HL-60 (cell line): ENCODE results near the gene STRN3.

ENCODE experiments used
- DNase-seq, 2 experiments: peaks; one replicate each; pipeline ENCODE4 v3.0.0-alpha.2; 2010 to 2020; ENCODE audit warnings: low read depth in 1 of 2, low spot score in 1 of 2
- H3K27ac ChIP-seq: fragments of 250-450 bp; sonication (Bioruptor Pico); replicated peaks from 2 replicates; pipeline ENCODE4 v1.5.1; 2020; ENCODE audit warnings: mild to moderate bottlenecking, moderate library complexity
- H3K27me3 ChIP-seq: fragments of 250-450 bp; sonication (Bioruptor Pico); 2 replicates; pipeline ENCODE4 v1.5.1; 2021; ENCODE audit warnings: mild to moderate bottlenecking, moderate library complexity; ENCODE audit not compliant: insufficient read depth, poor library complexity, severe bottlenecking
- H3K4me3 ChIP-seq: replicated peaks from 2 replicates; pipeline ENCODE4 v1.5.1; 2011; ENCODE audit warnings: mild to moderate bottlenecking, control low read depth, low read length; ENCODE audit not compliant: insufficient read depth
- GABPA ChIP-seq: IDR thresholded peaks from 2 replicates; pipeline ENCODE4 v1.6.1; 2012; ENCODE audit warnings: low read depth
- POLR2AphosphoS5 ChIP-seq: IDR thresholded peaks from 2 replicates; pipeline ENCODE4 v1.6.1; 2012; ENCODE audit warnings: low read depth
- REST ChIP-seq: IDR thresholded peaks from 2 replicates; pipeline ENCODE4 v1.6.1; 2012; ENCODE audit warnings: low read depth; ENCODE audit not compliant: insufficient replicate concordance
- SPI1 ChIP-seq: IDR thresholded peaks from 2 replicates; pipeline ENCODE4 v1.6.1; 2012; ENCODE audit warnings: low read depth, mild to moderate bottlenecking, borderline replicate concordance
- long read RNA-seq: library from polyadenylated mRNA; unstranded; transcript quantifications from one replicate; pipeline ENCODE4 v2.0.0, GENCODE V29; 2020
- TF ChIP-seq, protein P1 (sequence below): IDR thresholded peaks from one replicate; pipeline ENCODE4 v1.5.1; 2011; ENCODE audit warnings: low read length, control low read depth, inconsistent platforms; ENCODE audit not compliant: insufficient read depth

Gene STRN3
- long read RNA-seq, partial matches to known transcripts, result 1 of 3 reads
- long read RNA-seq, other reads (novel, unspliced or antisense), result 2 of 3 reads

GRCh38 chr14:31026077-31026449, at the start of gene STRN3:
STRN3 (minus strand) TSS chr14:31026379; CDS start chr14:31026185, 194 bp downstream.
- Histone ChIP-seq H3K27me3 (no peaks in the 10 kb centered on the region), H3K4me3 (peak within 1 kb of the TSS; percentile 95), H3K27ac (peak within 1 kb of the TSS; percentile 91)
- no peak for DNase-seq
- TF ChIP-seq REST (no peak), SPI1 (no peak), GABPA (no peak), POLR2AphosphoS5 (no peak)
- TF ChIP-seq, protein P1, sequence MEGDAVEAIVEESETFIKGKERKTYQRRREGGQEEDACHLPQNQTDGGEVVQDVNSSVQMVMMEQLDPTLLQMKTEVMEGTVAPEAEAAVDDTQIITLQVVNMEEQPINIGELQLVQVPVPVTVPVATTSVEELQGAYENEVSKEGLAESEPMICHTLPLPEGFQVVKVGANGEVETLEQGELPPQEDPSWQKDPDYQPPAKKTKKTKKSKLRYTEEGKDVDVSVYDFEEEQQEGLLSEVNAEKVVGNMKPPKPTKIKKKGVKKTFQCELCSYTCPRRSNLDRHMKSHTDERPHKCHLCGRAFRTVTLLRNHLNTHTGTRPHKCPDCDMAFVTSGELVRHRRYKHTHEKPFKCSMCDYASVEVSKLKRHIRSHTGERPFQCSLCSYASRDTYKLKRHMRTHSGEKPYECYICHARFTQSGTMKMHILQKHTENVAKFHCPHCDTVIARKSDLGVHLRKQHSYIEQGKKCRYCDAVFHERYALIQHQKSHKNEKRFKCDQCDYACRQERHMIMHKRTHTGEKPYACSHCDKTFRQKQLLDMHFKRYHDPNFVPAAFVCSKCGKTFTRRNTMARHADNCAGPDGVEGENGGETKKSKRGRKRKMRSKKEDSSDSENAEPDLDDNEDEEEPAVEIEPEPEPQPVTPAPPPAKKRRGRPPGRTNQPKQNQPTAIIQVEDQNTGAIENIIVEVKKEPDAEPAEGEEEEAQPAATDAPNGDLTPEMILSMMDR, result no peak

DNA sequence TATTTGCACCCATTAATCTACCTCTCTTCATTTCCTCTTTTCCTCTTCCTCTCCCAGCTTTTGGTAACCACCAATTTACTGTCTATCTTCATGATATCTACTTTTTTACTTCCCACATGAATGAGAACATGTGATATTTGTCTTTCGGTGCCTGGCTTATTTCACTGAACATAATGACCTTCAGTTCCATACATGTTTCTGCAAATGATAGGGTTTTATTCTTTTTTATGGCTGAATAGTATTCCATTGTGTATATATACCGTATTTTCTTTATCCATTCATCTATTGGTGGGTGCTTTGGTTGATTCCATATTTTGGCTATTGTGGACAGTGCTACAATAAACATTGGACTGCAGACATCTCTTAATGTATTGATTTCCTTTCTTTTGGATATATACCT, 49.0 kb upstream of the STRN3 start:
- no peak for DNase-seq
- no peaks in the 10 kb centered on the region for H3K27me3 ChIP-seq
- TF ChIP-seq REST, result no peak
- peak; percentile 33; the same call in 1 of the 2 replicates for TF ChIP-seq SPI1
- TF ChIP-seq GABPA, result no peak
- TF ChIP-seq, protein P1, result no peak
- TF ChIP-seq POLR2AphosphoS5, result no peak

DNA sequence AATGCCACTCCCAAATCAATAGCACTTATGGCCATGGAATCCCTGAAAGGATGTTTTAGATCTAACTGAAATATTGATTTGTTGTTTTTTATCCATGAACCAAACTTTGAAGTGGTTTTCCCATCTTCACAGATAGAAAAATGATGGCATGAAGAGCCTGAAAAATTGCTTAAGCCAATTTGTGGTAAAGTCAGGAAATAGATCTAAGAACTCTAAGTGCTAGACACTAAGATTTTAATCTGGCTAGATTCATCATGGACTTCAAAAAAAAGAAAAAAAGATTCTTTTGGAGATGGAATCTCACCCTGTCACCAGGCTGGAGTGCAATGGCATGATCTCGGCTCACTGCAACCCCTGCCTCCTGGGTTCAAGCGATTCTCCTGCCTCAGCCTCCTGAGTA, 45.0 kb upstream of the STRN3 start:
- H3K27me3 ChIP-seq, result no peaks in the 10 kb centered on the region
- DNase-seq, result no peak
- no peak overlapping the region for H3K27ac ChIP-seq
- TF ChIP-seq SPI1 (no peak), GABPA (no peak)
- TF ChIP-seq, protein P1, result no peak
- no peak overlapping the region for H3K4me3 ChIP-seq

More for the DNA sequence above, 49.0 kb upstream of the STRN3 start:
- Histone ChIP-seq H3K27ac (no peak overlapping the region), H3K4me3 (no peak overlapping the region)

- Histone ChIP-seq H3K27ac (no peak overlapping the region), H3K27me3 (no peaks in the 10 kb centered on the region), H3K4me3 (no peak overlapping the region)
- TF ChIP-seq GABPA (no peak), REST (no peak), POLR2AphosphoS5 (no peak), SPI1 (no peak)
- TF ChIP-seq, protein P1, result no peak
- no peak for DNase-seq
Measured at GRCh38 chr14:31070431-31070830, 44.3 kb upstream of the STRN3 start.
